Caki2 (cell line): ENCODE measurements around the gene PECR. TPM values are rescaled to one million over a fixed set of nuclear protein-coding genes. Genes with fewer than 3 reads are reported as not detected.

Source experiments
- DNase-seq: peaks from one replicate; pipeline ENCODE4 v3.0.0-alpha.2; 2015; ENCODE audit warnings: low read depth
- in situ Hi-C: cut with HindIII; loops from 2 replicates; pipeline ENCODE4 v1.10.0; 2016; ENCODE audit warnings: low sequenced_read_pairs, low pct_unique_long_range_greater_than_20kb, mixed read lengths
- total RNA-seq: library from RNA; depleted of rRNA; stranded (reverse); fragments of >200 nt; shearing (Covaris generic); gene quantifications from 2 replicates; pipeline ENCODE4 v1.2.3, GENCODE V29; 2014; ENCODE audit warnings: low replicate concordance

PECR gene
- total RNA-seq, 1 experiment from 2014 or later: 50.7 TPM

DNA sequence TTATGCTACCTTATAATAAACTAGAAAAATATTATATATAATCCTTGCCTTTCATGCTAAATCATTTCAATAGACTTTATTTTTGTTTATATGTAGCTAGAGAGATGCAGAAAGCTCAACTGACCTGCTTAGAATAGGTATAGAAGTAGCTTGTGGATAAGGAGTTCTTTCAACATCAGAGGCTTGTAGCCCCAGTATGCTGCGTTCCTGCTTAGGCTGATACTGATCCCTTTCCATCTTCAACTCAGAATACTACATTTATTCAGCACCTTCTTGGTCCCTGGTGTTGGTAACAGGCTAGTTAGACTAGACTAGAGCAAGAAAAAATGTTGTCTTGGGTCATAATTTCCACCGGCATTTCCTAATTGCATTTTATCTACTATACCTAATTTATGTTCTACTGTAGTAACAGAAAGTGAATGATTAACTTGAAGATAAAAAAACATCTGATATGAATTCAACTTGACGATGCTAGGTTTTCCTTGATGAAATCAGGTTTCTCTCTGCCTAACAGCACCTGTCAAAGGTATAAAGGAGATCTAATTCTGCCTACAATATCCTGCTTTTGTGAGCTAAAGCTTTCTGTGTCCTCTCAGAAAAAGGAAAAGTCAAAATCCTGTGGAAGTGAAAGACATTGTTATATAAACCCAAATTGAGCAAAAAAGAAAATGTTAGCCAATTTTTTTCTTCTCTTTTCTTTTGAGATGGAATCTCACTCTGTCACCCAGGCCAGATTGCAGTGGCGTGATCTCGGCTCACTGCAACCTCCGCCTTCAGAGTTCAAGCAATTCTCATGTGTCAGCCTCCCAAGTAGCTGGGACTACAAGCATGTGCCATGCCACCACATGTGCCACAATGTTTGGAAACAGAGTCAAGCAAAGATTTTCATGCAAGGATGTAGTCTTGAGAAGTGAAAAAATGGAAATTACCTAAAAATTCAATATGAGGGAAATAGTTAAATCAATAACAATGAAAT is 5.8 kb downstream of the PECR start:
- in situ Hi-C loops: no loop called here
- no peak for DNase-seq

- in situ Hi-C loops: no loop called here
- no peak for DNase-seq
Measured at GRCh38 chr2:216074794-216075193, 6.8 kb downstream of the PECR start.

DNA sequence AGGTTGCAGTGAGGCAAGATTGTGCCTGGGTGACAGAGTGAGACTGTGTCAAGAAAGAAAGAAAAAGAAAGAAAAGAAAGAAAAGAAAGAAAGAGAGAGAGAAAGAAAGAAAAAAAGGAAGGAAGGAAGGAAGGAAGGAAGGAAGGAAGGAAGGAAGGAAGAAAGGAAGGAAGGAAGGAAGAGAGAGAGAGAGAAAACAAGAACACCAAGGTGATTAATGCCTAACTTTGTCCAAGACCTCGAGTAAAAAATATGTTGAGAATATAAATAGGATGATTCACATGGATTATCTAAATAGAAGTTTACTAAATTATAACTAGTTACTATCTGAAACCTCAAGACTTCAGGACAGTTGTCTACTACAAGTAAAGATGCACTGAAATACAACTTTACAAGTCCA is 7.2 kb downstream of the PECR start:
- in situ Hi-C loops: no loop called here
- DNase-seq: no peak

DNA sequence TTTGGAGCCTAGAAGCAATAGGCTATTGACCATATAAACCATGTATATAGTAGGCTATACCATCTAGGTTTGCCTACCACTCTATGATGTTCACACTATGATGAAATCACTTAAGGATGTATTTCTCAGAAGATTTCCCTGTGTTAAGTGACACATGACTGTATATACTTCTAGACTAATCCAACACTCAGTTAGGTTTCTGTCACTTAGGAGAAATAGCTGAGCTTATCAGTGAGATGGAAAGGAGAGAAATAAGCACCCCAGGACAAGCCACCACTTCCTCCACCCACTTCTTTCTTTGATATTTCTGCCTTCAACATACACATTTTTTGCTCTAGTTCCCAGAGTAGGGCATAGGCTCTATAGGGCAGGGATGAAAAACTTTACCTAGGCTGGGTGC is 7.8 kb downstream of the PECR start:
- in situ Hi-C loops: no loop called here
- DNase-seq: no peak

DNA sequence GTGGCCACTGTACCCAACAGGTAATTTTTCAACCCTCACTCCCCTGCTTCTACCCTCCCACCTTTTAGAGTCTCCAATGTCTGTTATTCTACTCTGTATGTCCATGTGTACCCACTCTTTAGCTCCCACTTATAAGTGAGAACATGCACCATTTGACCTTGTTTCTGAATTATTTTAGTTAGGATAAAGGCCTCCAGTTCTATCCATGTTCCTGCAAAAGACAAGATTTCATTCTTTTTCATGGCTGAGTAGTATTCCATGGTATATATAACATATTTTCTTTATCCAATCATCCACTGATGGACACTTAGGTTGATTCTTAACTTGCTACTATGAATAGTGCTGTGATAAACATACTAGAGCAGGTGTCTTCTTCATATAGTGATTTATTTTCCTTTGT is 9.1 kb downstream of the PECR start:
- in situ Hi-C loops: no loop called here
- no peak for DNase-seq

GRCh38 chr2:216071111-216071851 is 10.3 kb downstream of the PECR start:
- in situ Hi-C loops: no loop called here
- DNase-seq: no peak

DNA sequence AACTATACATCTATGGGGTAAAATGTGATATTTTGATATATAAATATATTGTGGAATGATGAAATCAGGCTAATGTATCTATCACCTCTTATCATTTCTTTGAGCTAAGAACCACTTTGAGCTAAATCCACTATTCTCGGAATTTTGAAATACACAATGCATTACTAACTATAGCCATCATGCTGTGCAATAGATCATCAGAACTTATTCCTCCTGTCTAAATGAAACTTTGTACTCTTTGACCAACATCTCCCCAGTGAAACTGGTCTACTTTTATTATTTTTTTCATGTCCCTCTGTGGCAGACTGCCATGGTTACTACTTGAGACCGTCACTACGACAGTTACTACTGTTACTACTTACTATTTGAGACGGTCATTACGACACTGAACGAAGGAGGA is 11.4 kb downstream of the PECR start:
- no peak for DNase-seq
- in situ Hi-C loops: no loop called here

- no peak for DNase-seq
- in situ Hi-C loops: no loop called here
Measured at GRCh38 chr2:216069028-216069427, 12.6 kb downstream of the PECR start.

DNA sequence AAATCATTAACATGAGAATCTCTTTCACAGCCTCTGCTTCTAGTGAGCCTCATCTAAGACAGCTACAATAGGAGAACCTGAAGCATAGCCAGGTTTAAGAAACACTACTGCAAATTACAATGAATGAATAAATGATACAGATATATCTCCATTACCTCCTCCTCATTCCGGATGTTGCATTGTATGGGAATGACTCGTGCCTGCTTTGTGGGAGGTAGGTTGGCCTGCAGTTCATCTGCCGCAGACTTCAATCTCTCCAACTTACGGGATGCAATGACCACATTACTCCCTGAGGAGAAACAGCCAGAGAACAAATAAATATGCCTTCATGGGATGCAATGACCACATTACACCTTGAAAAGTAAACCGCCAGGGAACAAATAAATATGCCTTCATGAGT is 15.4 kb downstream of the PECR start:
- in situ Hi-C loops: no loop called here
- DNase-seq: peak; percentile 38

DNA sequence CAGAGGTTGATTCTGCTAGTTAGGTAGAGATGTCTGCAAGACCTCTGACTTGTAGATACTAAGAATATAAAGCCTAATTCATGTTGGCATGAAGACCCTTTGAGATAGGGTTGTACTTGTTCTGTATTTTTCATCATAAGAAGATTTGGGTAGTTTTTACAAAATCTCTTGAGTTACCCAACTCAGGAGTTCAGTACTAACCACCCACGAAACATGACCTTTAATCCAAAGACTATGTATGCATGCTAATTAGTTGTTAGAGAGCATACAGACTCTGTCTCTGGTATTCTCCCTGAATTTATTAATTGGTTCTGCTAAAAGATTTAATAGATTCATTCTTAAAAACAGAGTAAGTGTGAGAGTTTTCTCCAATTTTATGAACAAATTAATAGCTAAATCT is 16.9 kb downstream of the PECR start:
- no peak for DNase-seq
- in situ Hi-C loops: no loop called here

GRCh38 chr2:216064014-216064630 is 17.5 kb downstream of the PECR start:
- no peak for DNase-seq
- in situ Hi-C loops: no loop called here

GRCh38 chr2:216059233-216059834 is 22.3 kb downstream of the PECR start:
- peak; percentile 23 for DNase-seq
- in situ Hi-C loops: no loop called here

DNA sequence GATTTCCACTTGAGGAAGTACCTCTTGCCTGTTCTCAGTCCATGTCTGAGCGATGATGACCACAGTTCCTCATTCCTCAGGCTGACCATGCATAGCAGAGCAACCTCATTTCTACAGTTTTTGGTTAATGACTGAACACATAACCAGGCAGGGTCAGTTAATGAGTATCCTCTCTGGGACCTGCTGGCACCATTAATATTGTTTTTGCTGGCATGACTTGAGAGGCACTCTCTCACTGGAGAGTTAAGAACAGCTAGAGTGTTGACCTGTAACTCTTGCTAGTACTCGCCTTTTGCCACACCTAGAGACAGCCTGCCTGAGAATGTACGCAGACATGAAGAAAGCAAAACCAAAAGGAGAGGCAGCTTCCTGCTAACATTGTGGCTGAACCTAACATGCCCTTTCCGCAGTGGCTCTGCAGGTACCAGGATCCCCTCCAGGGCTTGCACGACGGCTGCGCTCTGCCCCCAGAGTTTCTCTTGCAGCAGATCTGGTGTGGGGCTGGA is 23.9 kb downstream of the PECR start:
- peak; percentile 99 for DNase-seq
- in situ Hi-C loops: no loop called here

DNA sequence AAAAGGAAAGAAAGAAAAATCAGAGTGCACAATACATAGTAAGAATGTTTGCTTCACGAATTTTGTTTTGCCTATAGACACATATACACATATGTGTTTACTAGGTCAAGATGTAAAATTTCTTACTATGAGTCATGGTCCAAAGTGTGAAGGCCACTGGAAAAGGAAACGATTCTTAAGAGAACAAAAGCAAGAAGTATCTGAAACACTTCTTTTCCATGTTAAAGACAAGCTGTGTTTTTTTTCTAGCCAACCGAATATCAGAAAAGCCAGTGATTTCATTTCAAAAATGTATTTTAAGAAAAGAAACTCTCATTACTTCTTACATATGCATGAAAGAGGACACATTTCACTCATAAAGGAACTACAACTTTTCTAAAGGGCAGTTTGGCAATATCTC is 24.9 kb downstream of the PECR start:
- in situ Hi-C loops: no loop called here
- DNase-seq: peak; percentile 41

GRCh38 chr2:216055680-216056079 is 25.9 kb downstream of the PECR start:
- in situ Hi-C loops: no loop called here
- no peak for DNase-seq

- in situ Hi-C loops: no loop called here
- no peak for DNase-seq
Measured at GRCh38 chr2:216052420-216052819, 29.2 kb downstream of the PECR start.

- in situ Hi-C loops: no loop called here
- DNase-seq: no peak
Measured at GRCh38 chr2:216051350-216051749, 30.3 kb downstream of the PECR start.

DNA sequence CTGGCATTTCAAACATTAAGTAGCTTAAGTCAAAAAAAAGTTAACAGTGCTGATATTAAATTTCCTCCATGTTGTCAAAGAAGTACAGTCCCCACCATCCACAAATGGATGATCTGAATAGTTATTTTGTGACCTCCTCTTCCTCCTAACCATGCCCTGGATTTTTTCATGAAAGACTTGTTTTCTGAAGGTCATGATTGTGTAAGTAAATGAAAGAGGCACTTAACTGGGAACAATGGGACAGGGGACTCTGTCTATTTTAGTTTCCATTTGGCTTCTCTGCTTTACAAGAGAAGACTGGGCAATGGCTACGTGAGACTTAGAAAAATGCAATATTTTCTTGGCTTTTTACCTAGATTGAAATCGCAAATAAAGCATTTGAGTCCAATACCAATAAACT is 32.2 kb downstream of the PECR start:
- in situ Hi-C loops: no loop called here
- DNase-seq: no peak
